Neutrophil (primary cell): ENCODE measurements around the gene BRF1.

Source experiments
- H3K27ac ChIP-seq: fragments of 200-600 bp; sonication (generic); 2 replicates; pipeline ENCODE4 v1.5.1; 2016; ENCODE audit warnings: mild to moderate bottlenecking, moderate library complexity
- H3K27me3 ChIP-seq: fragments of 200-600 bp; sonication (generic); 2 replicates; pipeline ENCODE4 v1.6.0; 2016; ENCODE audit warnings: mild to moderate bottlenecking
- H3K36me3 ChIP-seq: fragments of 200-600 bp; sonication (generic); 2 replicates; pipeline ENCODE4 v1.5.1; 2017
- H3K4me1 ChIP-seq, 2 experiments: fragments of 200-600 bp in 1 of 2; sonication (generic) in 1 of 2; 1 replicate in 1 of 2; 2 replicates in 1 of 2; pipeline versions ENCODE4 v1.5.1 to v1.6.1; 2013 to 2016; ENCODE audit warnings: low read depth in 1 of 2, low read length in 1 of 2, mild to moderate bottlenecking in 1 of 2, moderate library complexity in 1 of 2; ENCODE audit not compliant: control insufficient read depth in 1 of 2, insufficient read depth in 1 of 2
- H3K4me3 ChIP-seq, 2 experiments: fragments of 200-600 bp in 1 of 2; sonication (generic) in 1 of 2; 1 replicate in 1 of 2; 2 replicates in 1 of 2; pipeline ENCODE4 v1.5.1; 2013 to 2016; ENCODE audit warnings: low read depth in 1 of 2, low read length in 1 of 2, mild to moderate bottlenecking in 1 of 2, moderate library complexity in 1 of 2
- H3K9me3 ChIP-seq: fragments of 200-600 bp; sonication (generic); 2 replicates; pipeline ENCODE4 v1.5.1; 2016
- CTCF ChIP-seq: fragments of 200-600 bp; sonication (generic); IDR thresholded peaks from 2 replicates; pipeline ENCODE4 v1.5.1; 2016; ENCODE audit warnings: antibody characterized with exemption

Gene BRF1

GRCh38 chr14:105311838-105312237 lies 11.0 kb upstream of the BRF1 start:
- H3K4me3 ChIP-seq, result no peak overlapping the region
- H3K27me3 ChIP-seq, result peaks cover 32% of the 10 kb centered on the region
- no peak for TF ChIP-seq CTCF
- H3K36me3 ChIP-seq, result no peaks in the 10 kb centered on the region
- no peak overlapping the region for H3K27ac ChIP-seq
- H3K4me1 ChIP-seq, result peaks cover 14 to 18% of the 10 kb centered on the region in 2 experiments
- no peaks in the 10 kb centered on the region for H3K9me3 ChIP-seq

- H3K4me3 ChIP-seq, result no peak overlapping the region
- H3K27ac ChIP-seq, result no peak overlapping the region
- peaks cover 15% of the 10 kb centered on the region for H3K27me3 ChIP-seq
- no peaks in the 10 kb centered on the region for H3K9me3 ChIP-seq
- no peaks in the 10 kb centered on the region for H3K36me3 ChIP-seq
- peaks cover 6 to 8% of the 10 kb centered on the region in 2 experiments for H3K4me1 ChIP-seq
- no peak for TF ChIP-seq CTCF
Observed at GRCh38 chr14:105309371-105309770, 8.6 kb upstream of the BRF1 start.

- Histone ChIP-seq H3K27ac (no peak overlapping the region), H3K27me3 (no peaks in the 10 kb centered on the region), H3K4me3 (no peak overlapping the region), H3K4me1 (no peaks in the 10 kb centered on the region), H3K9me3 (no peaks in the 10 kb centered on the region), H3K36me3 (no peaks in the 10 kb centered on the region)
- no peak for TF ChIP-seq CTCF
Observed at GRCh38 chr14:105307052-105307727, 6.4 kb upstream of the BRF1 start.

GRCh38 chr14:105305791-105306190 lies 5.0 kb upstream of the BRF1 start:
- TF ChIP-seq CTCF, result no peak
- Histone ChIP-seq H3K36me3 (no peaks in the 10 kb centered on the region), H3K4me3 (no peak overlapping the region), H3K4me1 (peaks cover 3 to 6% of the 10 kb centered on the region in 2 experiments), H3K9me3 (no peaks in the 10 kb centered on the region), H3K27ac (no peak overlapping the region), H3K27me3 (peaks cover 4% of the 10 kb centered on the region)

- Histone ChIP-seq H3K27ac (no peak overlapping the region), H3K4me1 (peaks cover 4 to 6% of the 10 kb centered on the region in 2 experiments), H3K9me3 (no peaks in the 10 kb centered on the region), H3K36me3 (no peaks in the 10 kb centered on the region), H3K27me3 (peaks cover 4% of the 10 kb centered on the region), H3K4me3 (no peak overlapping the region)
- TF ChIP-seq CTCF, result no peak
Observed at GRCh38 chr14:105305345-105305744, 4.5 kb upstream of the BRF1 start.
